ENCODE results near the gene AOPEP.

Gene AOPEP

GRCh38 chr9:95012902-95013301 lies 286.4 kb downstream of the AOPEP start:
- H3K9me3 ChIP-seq (replicated peaks; ENCODE audit: insufficient read depth, low read length) = no peaks in the 10 kb centered on the region
- H3K79me2 ChIP-seq (ENCODE audit: low read length) = no peaks in the 10 kb centered on the region
- no peak overlapping the region for H3K27ac ChIP-seq (ENCODE audit: low read length)
- H3K4me3 ChIP-seq (ENCODE audit: low read length) = no peak overlapping the region
- no peak overlapping the region for H2AFZ ChIP-seq (ENCODE audit: low read length)
- no peaks in the 10 kb centered on the region for H3K4me1 ChIP-seq (ENCODE audit: low read length)
- no peaks in the 10 kb centered on the region for H4K20me1 ChIP-seq (ENCODE audit: insufficient read depth, low read length)
- H3K27me3 ChIP-seq (replicated peaks; ENCODE audit: insufficient read depth, low read length) = no peaks in the 10 kb centered on the region
- H3K9me2 ChIP-seq (replicated peaks; ENCODE audit: insufficient read depth, low read length) = no peaks in the 10 kb centered on the region
- no peaks in the 10 kb centered on the region for H3F3A ChIP-seq (ENCODE audit: insufficient read depth, low read length)
- H3K9ac ChIP-seq (ENCODE audit: low read length) = no peak overlapping the region
- TF ChIP-seq EZH2 (optimal IDR thresholded peaks at IDR 0.05; ENCODE audit: low read depth, low read length) (no peak), EZH2phosphoT487 (IDR thresholded peaks at IDR 0.05; ENCODE audit: low read length) (no peak), CTCF (IDR thresholded peaks at IDR 0.05; ENCODE audit: low read length) (no peak)
- no peak overlapping the region for H3K4me2 ChIP-seq (ENCODE audit: low read depth, low read length)
- DNase-seq = no peak
- H3K36me3 ChIP-seq (replicated peaks; ENCODE audit: insufficient read depth, low read length) = no peaks in the 10 kb centered on the region

DNA sequence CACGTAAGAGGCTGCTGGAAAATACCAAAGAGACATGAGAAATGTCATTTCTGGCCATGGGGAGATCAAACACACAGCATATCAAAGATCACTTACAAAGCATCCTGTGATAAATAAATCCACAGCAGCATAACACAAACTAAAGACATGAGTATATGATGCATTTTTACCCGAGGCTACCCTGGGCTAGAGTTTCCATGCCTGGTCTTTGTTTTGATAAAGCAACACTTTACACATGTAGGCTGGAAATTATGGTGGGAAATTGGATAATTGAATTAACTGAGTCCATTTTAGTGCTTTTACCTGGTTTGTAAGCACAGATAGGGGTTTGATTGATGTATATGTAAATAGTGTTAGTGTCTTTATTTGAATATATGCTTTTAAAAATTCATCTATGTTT lies 288.4 kb downstream of the AOPEP start:
- Histone ChIP-seq H2AFZ (ENCODE audit: low read length) (no peak overlapping the region), H3K9me3 (replicated peaks; ENCODE audit: insufficient read depth, low read length) (no peaks in the 10 kb centered on the region), H4K20me1 (ENCODE audit: insufficient read depth, low read length) (no peaks in the 10 kb centered on the region), H3K4me2 (ENCODE audit: low read depth, low read length) (no peak overlapping the region), H3K79me2 (ENCODE audit: low read length) (no peaks in the 10 kb centered on the region), H3K9me2 (replicated peaks; ENCODE audit: insufficient read depth, low read length) (no peaks in the 10 kb centered on the region), H3K27ac (ENCODE audit: low read length) (no peak overlapping the region), H3K9ac (ENCODE audit: low read length) (no peak overlapping the region), H3K36me3 (replicated peaks; ENCODE audit: insufficient read depth, low read length) (no peaks in the 10 kb centered on the region), H3F3A (ENCODE audit: insufficient read depth, low read length) (no peaks in the 10 kb centered on the region), H3K27me3 (replicated peaks; ENCODE audit: insufficient read depth, low read length) (no peaks in the 10 kb centered on the region), H3K4me1 (ENCODE audit: low read length) (no peaks in the 10 kb centered on the region), H3K4me3 (ENCODE audit: low read length) (no peak overlapping the region)
- TF ChIP-seq EZH2 (optimal IDR thresholded peaks at IDR 0.05; ENCODE audit: low read depth, low read length) (no peak), EZH2phosphoT487 (IDR thresholded peaks at IDR 0.05; ENCODE audit: low read length) (no peak), CTCF (IDR thresholded peaks at IDR 0.05; ENCODE audit: low read length) (no peak)
- DNase-seq = no peak

DNA sequence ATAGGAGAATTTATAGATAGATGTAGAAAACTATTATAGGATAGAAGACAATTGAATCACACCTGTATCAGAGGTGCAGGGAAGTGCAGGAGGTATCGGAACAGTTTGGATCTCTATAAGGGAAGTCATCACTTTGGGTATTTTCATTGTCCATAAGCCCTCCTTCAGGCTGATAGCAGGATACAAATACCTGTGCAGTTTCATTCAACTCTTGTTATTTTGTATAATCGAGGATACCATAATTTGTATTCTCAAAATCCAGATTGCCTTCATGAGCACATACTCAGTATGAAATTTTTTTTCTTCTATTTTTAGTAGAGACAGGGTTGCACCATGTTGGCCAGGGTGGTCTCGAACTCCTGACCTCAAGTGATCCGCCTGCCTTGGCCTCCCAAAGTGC lies 289.1 kb downstream of the AOPEP start:
- TF ChIP-seq EZH2phosphoT487 (IDR thresholded peaks at IDR 0.05; ENCODE audit: low read length) = no peak
- no peak for TF ChIP-seq CTCF (IDR thresholded peaks at IDR 0.05; ENCODE audit: low read length)
- TF ChIP-seq EZH2 (optimal IDR thresholded peaks at IDR 0.05; ENCODE audit: low read depth, low read length) = no peak

More for the DNA sequence above, 289.1 kb downstream of the AOPEP start:
- H2AFZ ChIP-seq (ENCODE audit: low read length) = no peak overlapping the region
- no peaks in the 10 kb centered on the region for H4K20me1 ChIP-seq (ENCODE audit: insufficient read depth, low read length)
- H3K4me3 ChIP-seq (ENCODE audit: low read length) = no peak overlapping the region
- H3K9ac ChIP-seq (ENCODE audit: low read length) = no peak overlapping the region
- H3K4me2 ChIP-seq (ENCODE audit: low read depth, low read length) = no peak overlapping the region
- H3F3A ChIP-seq (ENCODE audit: insufficient read depth, low read length) = no peaks in the 10 kb centered on the region
- H3K9me2 ChIP-seq (replicated peaks; ENCODE audit: insufficient read depth, low read length) = no peaks in the 10 kb centered on the region
- no peaks in the 10 kb centered on the region for H3K36me3 ChIP-seq (replicated peaks; ENCODE audit: insufficient read depth, low read length)
- H3K79me2 ChIP-seq (ENCODE audit: low read length) = no peaks in the 10 kb centered on the region
- no peaks in the 10 kb centered on the region for H3K9me3 ChIP-seq (replicated peaks; ENCODE audit: insufficient read depth, low read length)
- no peak for DNase-seq
- H3K27me3 ChIP-seq (replicated peaks; ENCODE audit: insufficient read depth, low read length) = no peaks in the 10 kb centered on the region
- no peaks in the 10 kb centered on the region for H3K4me1 ChIP-seq (ENCODE audit: low read length)
- no peak overlapping the region for H3K27ac ChIP-seq (ENCODE audit: low read length)

All from MM.1S (cell line).